NCI-H2107 treated with DMSO at 0.1 percent for 48 hours (cell line): ENCODE measurements around the gene FGGY.

Experiments
- DNase-seq: peaks from one replicate; lab custom pipeline; 2025; ENCODE audit not compliant: unreplicated experiment; lab: John Stamatoyannopoulos, UW

FGGY gene

GRCh38 chr1:59750328-59751003 is 453.6 kb downstream of the FGGY start:
- DNase-seq, result no peak

DNA sequence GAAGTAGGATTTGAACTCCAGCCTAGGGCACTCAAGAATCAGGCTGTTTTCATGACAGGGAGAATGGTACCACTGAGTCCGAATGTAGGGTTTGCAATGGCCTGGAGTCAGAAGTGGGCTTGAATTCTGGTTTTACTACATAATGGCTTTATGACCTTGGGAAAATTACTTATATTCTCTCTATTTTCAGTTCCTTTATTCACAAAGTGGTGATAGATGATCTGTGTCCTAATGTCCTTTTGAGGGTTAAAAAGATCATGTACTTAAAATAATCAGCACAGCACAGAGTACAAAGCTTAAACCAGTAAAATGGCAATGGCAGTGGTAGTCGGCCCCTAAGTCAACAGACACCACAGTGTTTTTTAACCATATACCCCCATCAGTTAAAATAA is 454.1 kb downstream of the FGGY start:
- no peak for DNase-seq

GRCh38 chr1:59751801-59752200 is 454.9 kb downstream of the FGGY start:
- no peak for DNase-seq

- no peak for DNase-seq
Measured at GRCh38 chr1:59752556-59753414, 455.9 kb downstream of the FGGY start.

DNA sequence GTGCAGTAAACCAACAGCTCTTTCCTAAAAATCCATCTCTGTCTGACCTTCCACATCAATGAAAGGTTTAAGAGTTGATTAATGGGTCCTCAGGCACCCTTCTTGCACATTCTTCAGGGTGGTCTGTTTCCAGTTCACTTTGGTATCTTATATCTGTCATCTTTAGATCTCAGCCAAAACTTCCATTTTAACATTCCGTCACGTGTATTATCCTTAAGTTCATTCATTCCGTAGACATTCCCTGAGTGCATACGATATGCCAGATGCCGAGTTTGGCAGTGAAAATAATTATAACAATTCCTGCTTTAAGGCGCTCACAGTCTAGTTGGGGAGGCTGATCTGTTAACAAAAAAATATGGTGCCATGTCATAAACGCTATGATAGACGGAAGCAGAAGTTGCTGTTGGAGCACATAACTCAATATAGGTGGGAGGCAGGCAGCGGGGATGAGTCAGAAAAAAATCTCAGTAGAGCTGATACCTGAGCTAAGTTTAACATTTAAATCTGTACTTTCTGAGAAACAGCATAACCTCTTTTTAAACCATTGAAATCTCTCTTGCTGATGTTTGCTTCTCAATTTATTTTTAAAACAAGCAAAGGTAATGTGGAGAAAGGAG is 458.3 kb downstream of the FGGY start:
- DNase-seq, result no peak

GRCh38 chr1:59757197-59757747 is 460.4 kb downstream of the FGGY start:
- no peak for DNase-seq

- peak; percentile 82 for DNase-seq
Measured at GRCh38 chr1:59759156-59759925, 462.4 kb downstream of the FGGY start.

DNA sequence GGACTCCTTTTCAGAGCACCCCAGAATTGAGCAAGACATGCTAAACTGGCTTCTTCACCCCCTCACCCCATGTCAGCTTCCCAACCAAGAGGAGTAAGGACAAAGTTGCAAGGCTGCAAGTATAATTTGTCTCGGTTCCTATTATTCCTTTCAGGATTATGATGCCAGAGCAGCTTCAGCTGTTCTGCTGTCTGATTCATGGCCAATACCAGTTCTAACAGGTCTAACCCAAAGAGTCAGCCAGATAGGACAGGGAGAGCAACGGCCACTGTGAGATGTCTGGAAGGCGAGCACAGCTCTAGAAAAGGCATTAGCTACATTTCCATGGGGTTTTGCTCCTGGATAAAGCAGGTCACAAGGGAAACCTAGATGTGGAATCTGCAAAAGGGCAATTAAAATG is 464.5 kb downstream of the FGGY start:
- DNase-seq, result no peak

DNA sequence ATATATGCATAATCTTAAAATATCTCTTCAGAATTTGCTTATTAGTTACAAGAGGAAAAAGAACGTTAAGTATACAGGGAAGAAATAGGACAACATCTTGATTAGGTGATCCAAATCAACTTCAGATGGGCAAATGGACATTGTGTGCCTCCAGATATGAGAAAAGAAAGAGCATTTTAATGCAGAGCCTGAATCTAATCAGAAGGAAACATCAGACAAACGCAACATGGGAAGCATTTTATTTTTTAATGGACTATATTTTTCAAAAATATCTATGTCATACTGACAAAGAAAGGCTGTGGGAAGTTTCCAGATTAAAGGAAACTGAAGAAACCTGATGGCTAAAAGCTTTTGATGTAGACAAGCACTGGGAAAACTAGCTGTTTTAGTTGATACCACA is 466.5 kb downstream of the FGGY start:
- no peak for DNase-seq

- DNase-seq, result peak; percentile 81
Measured at GRCh38 chr1:59765011-59765730, 468.3 kb downstream of the FGGY start.

- no peak for DNase-seq
Measured at GRCh38 chr1:59766227-59766855, 469.4 kb downstream of the FGGY start.

- DNase-seq, result no peak
Measured at GRCh38 chr1:59767119-59767518, 470.2 kb downstream of the FGGY start.

DNA sequence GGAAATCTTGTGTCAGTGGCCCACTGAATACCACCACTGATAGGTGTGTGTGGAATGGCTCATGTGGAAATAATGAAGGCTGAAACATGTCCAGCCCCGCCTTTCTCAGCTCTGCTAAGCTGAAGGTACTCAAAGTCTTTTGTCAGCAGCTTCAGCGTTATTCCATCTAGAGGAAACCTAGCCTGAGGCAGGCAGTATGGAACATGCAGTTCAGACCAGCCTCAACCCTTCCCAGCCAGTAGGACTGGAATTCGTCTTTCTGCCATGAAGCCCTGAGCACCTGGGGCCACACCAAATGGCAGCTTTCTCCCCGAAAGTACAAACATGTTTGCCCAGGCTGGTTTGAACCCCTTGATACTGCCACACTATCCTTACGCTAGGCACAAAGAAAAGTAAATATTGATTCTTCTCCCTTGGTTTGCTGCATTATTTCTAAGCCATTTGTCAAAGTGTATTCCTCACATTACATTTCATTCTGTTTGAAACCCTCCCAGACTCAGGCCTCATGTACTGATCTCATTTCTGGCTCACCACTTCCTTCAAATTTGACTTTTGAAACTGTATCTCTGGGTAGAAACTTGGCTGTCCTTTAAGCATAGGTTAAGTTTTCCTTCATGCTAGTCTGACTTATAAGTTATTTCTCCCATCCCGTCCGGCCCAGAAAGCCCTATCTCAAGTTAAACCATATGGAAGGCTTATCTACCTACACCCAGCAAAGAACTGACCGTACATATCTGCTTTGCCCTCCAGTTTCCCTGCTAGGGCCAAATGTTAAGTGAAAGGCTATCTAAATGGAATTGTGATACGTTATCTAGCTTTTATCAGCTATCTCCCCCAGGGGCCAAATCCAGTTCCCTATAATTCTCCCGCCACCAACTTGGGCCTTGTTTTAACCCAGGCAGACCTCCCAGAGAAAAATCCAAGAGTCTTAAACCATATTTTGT is 472.2 kb downstream of the FGGY start:
- peak; percentile 85 for DNase-seq

- DNase-seq, result no peak
Measured at GRCh38 chr1:59769736-59770095, 472.8 kb downstream of the FGGY start.

DNA sequence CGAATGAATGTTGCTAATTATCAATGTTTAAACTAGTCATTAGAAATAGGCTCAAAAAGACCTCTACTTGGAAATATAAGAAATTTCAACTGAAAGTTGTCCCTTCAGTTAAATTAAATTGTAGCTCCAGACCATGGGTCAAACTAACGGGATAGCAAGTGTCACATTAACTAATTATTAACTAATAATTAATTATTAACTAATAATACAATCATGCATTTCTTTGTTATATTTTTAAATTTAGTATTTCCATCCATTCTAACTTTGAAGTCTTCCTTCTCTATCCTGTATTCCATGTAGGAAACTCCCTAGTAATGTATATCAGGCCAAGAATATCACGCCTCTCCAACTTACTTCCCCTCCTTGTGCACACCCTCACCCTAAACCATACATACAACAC is 474.5 kb downstream of the FGGY start:
- no peak for DNase-seq

DNA sequence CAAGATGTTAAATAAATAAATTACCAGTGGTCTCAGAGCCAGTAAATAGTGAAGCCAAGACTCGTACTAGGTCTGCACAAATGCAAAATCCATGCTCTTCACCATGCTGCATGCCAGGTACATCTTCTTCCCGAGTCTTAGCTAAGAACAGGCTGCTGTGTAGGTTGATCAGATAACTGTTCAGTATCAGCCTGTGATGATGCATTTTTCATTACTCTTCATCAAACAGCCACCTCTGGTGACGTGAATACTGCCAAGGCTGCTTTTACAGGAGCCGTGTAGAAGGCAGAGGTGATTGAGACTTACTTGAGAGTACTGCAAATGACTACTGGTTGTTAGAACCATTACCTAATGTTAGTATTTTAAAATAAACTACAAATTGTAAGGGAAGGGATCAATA is 478.6 kb downstream of the FGGY start:
- DNase-seq, result no peak

- DNase-seq, result no peak
Measured at GRCh38 chr1:59776960-59777852, 480.3 kb downstream of the FGGY start.

DNA sequence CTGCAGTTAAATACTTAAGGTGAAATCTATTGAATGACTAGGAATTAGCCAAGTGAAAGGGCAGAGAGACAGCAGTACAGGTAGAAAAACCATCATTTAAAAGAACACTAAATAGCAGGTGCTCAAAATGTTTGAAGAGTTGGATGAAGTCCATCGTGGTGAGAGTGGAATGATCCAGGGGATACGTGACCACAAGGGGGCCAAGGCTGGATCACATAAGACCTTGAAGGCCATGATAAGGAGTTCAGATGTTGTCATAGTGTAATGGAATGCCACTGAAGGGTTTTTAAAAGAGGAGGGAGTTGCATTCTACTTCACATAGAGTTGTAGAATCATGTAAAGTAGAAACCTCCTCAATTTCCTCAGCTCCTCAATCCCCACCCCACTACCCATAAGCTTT is 483.1 kb downstream of the FGGY start:
- DNase-seq, result no peak
